ENCODE data around the gene IL26.

DNA sequence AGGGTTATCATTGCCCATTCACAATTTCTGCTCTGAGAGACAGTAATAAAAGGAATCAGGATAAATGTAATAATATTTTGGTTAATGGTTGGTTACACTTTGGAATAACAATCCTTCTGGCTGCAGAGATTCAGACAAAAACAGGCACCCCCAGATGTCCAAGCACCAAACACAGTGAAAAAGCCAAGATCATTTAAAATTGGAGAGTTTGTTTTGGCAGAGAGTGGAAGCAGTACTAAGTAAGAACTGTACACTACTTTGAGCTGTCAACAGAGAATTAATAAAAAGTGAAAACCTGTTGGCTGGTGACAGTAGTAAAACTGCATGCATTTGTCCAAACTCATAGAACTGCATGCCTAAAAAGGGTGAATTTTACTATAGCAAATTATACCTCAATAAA, 43.4 kb upstream of the IL26 start:
- TF ChIP-seq EZH2 (IDR thresholded peaks at IDR 0.05; ENCODE audit: borderline replicate concordance, insufficient read depth, low read length, poor library complexity, severe bottlenecking) (no peak), TAF1 (IDR thresholded peaks at IDR 0.05; ENCODE audit: low read depth) (no peak), EP300 (conservative IDR thresholded peaks at IDR 0.05; ENCODE audit: poor library complexity, severe bottlenecking) (no peak), RAD21 (conservative IDR thresholded peaks at IDR 0.05) (no peak), POLR2AphosphoS5 (IDR thresholded peaks at IDR 0.05) (no peak)
- TF ChIP-seq, protein P1, sequence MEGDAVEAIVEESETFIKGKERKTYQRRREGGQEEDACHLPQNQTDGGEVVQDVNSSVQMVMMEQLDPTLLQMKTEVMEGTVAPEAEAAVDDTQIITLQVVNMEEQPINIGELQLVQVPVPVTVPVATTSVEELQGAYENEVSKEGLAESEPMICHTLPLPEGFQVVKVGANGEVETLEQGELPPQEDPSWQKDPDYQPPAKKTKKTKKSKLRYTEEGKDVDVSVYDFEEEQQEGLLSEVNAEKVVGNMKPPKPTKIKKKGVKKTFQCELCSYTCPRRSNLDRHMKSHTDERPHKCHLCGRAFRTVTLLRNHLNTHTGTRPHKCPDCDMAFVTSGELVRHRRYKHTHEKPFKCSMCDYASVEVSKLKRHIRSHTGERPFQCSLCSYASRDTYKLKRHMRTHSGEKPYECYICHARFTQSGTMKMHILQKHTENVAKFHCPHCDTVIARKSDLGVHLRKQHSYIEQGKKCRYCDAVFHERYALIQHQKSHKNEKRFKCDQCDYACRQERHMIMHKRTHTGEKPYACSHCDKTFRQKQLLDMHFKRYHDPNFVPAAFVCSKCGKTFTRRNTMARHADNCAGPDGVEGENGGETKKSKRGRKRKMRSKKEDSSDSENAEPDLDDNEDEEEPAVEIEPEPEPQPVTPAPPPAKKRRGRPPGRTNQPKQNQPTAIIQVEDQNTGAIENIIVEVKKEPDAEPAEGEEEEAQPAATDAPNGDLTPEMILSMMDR (IDR thresholded peaks at IDR 0.05; ENCODE audit: poor library complexity, severe bottlenecking), result no peak
- TF ChIP-seq, protein P2, sequence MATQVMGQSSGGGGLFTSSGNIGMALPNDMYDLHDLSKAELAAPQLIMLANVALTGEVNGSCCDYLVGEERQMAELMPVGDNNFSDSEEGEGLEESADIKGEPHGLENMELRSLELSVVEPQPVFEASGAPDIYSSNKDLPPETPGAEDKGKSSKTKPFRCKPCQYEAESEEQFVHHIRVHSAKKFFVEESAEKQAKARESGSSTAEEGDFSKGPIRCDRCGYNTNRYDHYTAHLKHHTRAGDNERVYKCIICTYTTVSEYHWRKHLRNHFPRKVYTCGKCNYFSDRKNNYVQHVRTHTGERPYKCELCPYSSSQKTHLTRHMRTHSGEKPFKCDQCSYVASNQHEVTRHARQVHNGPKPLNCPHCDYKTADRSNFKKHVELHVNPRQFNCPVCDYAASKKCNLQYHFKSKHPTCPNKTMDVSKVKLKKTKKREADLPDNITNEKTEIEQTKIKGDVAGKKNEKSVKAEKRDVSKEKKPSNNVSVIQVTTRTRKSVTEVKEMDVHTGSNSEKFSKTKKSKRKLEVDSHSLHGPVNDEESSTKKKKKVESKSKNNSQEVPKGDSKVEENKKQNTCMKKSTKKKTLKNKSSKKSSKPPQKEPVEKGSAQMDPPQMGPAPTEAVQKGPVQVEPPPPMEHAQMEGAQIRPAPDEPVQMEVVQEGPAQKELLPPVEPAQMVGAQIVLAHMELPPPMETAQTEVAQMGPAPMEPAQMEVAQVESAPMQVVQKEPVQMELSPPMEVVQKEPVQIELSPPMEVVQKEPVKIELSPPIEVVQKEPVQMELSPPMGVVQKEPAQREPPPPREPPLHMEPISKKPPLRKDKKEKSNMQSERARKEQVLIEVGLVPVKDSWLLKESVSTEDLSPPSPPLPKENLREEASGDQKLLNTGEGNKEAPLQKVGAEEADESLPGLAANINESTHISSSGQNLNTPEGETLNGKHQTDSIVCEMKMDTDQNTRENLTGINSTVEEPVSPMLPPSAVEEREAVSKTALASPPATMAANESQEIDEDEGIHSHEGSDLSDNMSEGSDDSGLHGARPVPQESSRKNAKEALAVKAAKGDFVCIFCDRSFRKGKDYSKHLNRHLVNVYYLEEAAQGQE (IDR thresholded peaks at IDR 0.05; ENCODE audit: borderline replicate concordance), result no peak

All from neural cell (in vitro differentiated cells).